Mucosa of descending colon (tissue), 3 donors: ENCODE results near the gene KAZN. TPM values are rescaled to one million over a fixed set of nuclear protein-coding genes. Genes with fewer than 3 reads are reported as not detected.

Source experiments
- ATAC-seq: fragments of 200-7000 bp; cut with Tn5 transposase; one replicate; pipeline ENCODE4 v1.9.1; 2020; ENCODE audit warnings: mild to moderate bottlenecking, moderate library complexity
- DNase-seq, 3 donors: peaks; one replicate each; pipeline ENCODE4 v3.0.0-alpha.2; 2020
- H3K36me3 ChIP-seq: fragments of 200-600 bp; one replicate; pipeline ENCODE4 v1.8.0; 2021; ENCODE audit warnings: low read depth, mild to moderate bottlenecking
- H3K4me1 ChIP-seq: fragments of 200-600 bp; one replicate; pipeline ENCODE4 v1.8.0; 2021; ENCODE audit warnings: low read depth, mild to moderate bottlenecking
- H3K4me3 ChIP-seq: fragments of 200-600 bp; one replicate; pipeline ENCODE4 v1.8.0; 2021; ENCODE audit warnings: mild to moderate bottlenecking
- H3K9me3 ChIP-seq: fragments of 200-600 bp; one replicate; pipeline ENCODE4 v1.8.0; 2021; ENCODE audit warnings: mild to moderate bottlenecking
- intact Hi-C, 2 donors: fragments of 100-400 bp; cut with DNase I in 1 of 2; cut with micrococcal nuclease in 1 of 2; formaldehyde crosslinking; loops; one replicate each; pipeline versions ENCODE4 v1.11.0 to v1.11.1; 2022; cut with DNase I, micrococcal nuclease
- total RNA-seq, 3 donors: library from RNA; stranded (reverse); fragmentation: NEBNext Ultra II Directional in 2 of 3; extraction: Animal tissue kit (Norgen Biotek cat#: 25700) in 2 of 3; gene quantifications; one replicate each; pipeline versions ENCODE4 v1.2.1 to v1.2.4, GENCODE V29; 2021 to 2023
- TF ChIP-seq, protein P1 (sequence below): fragments of 200-600 bp; IDR thresholded peaks from one replicate; pipeline ENCODE4 v1.8.0; 2022; ENCODE audit warnings: antibody characterized with exemption, mild to moderate bottlenecking
- donor health status: DM: no; HTN: no; CAD: no; lungs with moderate emphysema.
- donor health status: DM: no; HTN: no; CAD: no.
- donor health status: DM: no; HTN: yes; CAD: no.

Gene KAZN
- total RNA-seq, 3 donors from 2014 or later: 9.7 to 21.9 (median 15.8) TPM

DNA sequence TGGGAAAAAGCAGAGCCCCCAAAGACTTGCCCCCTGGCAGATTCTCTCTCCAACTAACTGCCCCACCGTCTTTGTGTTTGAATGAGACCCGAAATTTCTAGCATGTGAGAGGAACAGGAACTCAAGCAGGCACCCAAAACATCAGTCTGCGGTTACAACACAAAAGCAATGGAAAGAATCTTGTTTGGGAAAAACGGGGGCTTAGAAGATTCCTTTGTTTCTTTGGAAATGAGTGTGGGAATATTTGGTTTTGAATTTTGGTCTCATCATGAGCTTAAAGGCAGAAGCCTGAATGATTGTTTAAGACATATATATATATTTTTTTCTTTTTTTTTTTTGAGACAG is 366.2 kb downstream of the KAZN start:
- ATAC-seq (no peak), DNase-seq (no peak)
- TF ChIP-seq, protein P1, sequence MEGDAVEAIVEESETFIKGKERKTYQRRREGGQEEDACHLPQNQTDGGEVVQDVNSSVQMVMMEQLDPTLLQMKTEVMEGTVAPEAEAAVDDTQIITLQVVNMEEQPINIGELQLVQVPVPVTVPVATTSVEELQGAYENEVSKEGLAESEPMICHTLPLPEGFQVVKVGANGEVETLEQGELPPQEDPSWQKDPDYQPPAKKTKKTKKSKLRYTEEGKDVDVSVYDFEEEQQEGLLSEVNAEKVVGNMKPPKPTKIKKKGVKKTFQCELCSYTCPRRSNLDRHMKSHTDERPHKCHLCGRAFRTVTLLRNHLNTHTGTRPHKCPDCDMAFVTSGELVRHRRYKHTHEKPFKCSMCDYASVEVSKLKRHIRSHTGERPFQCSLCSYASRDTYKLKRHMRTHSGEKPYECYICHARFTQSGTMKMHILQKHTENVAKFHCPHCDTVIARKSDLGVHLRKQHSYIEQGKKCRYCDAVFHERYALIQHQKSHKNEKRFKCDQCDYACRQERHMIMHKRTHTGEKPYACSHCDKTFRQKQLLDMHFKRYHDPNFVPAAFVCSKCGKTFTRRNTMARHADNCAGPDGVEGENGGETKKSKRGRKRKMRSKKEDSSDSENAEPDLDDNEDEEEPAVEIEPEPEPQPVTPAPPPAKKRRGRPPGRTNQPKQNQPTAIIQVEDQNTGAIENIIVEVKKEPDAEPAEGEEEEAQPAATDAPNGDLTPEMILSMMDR: no peak
- Histone ChIP-seq H3K4me3 (no peak overlapping the region), H3K36me3 (no peaks in the 10 kb centered on the region), H3K9me3 (no peaks in the 10 kb centered on the region), H3K4me1 (no peaks in the 10 kb centered on the region)
- intact Hi-C loops: no loop called here

DNA sequence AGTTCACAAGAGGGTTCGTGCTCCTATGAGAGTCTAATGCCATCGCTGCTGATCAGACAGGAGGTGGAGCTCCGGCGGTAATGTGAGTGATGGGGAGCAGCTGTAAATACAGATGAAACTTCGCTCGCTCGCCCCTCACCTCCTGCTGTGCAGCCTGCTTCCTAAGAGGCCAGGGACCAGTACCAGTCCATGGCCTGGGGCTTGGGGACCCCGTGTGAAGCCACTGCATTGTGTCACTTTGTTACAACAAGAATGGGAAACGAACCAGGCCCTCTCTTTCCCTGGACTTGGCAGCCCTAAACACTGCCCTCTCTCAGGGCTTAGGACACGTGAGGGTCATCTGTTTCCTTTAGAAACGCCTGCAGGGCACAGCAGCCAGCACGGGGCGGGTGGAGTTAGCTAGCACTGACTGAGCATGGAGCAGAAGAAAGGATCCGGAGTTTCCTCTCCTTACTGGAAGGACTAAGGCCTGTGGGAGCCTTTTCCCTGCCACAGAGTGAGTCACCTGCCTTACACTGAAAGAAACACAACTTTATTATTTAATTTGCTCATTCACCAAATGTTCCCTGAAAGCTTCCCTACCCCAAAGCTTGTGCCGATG is 369.9 kb downstream of the KAZN start:
- Histone ChIP-seq H3K36me3 (no peaks in the 10 kb centered on the region), H3K9me3 (no peaks in the 10 kb centered on the region), H3K4me1 (no peaks in the 10 kb centered on the region), H3K4me3 (no peak overlapping the region)
- TF ChIP-seq, protein P1: no peak
- intact Hi-C loops: no loop called here
- no peak for DNase-seq
- peak; percentile 54 for ATAC-seq

DNA sequence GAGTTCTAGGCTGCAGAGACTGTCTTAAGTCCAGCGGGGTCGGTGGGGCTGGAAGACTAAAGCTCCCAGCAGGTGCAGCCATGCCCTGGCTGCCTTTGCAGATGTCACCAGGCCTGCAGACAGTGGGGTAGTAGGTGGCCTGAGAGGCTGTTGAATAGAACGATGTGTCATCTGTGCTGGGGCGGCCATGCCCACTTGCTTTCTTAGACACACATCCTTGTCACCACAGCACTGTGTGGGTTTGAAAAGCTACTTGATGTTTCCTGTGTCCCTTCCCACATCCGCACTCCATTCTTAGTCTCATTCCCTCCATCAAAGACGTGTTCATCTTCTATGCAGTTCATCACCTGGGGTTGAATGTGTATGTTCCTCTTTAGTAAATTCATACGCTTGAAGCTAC is 370.5 kb downstream of the KAZN start:
- Histone ChIP-seq H3K9me3 (peaks cover 2% of the 10 kb centered on the region), H3K4me1 (no peaks in the 10 kb centered on the region), H3K4me3 (no peak overlapping the region), H3K36me3 (no peaks in the 10 kb centered on the region)
- no peak for DNase-seq
- TF ChIP-seq, protein P1: no peak
- ATAC-seq: peak; percentile 11
- intact Hi-C loops: no loop called here

DNA sequence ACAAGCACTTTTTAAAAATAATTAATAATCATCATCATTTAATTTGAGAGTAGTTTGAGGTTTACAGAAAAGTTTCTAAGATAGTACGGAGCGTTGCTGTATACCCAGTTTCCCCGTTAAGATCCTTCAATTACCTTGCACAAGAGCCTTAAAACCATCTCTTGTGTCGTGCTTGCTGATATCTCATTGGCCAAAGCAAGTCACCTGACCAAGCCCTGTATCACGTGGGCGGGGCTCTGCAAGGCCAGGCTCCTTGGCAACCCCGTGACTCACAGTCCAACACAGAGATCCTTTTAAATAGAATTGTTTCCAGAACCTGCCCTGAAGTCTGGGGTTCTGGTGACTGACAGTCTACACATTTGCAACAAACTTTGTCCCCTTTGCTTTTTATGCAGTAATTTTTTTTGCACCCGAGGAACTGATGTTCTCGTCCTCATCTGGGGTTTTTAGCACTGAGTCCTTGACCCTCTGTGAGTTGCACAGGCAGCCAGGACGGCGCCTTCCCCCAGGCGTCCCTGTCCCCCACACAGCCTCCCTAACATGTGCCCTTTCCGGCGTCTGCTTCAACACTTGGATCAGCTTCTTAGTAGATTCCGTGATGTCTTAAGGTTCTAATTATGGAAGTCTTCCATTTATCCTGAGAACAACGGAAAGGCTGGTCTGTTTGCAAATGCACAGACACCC is 371.8 kb downstream of the KAZN start:
- intact Hi-C loops: no loop called here
- peak in 2 of 3 donors; percentile 37 for DNase-seq
- Histone ChIP-seq H3K36me3 (no peaks in the 10 kb centered on the region), H3K4me3 (no peak overlapping the region), H3K9me3 (peaks cover 3% of the 10 kb centered on the region), H3K4me1 (no peaks in the 10 kb centered on the region)
- peak; percentile 71 for ATAC-seq
- TF ChIP-seq, protein P1: no peak

GRCh38 chr1:14970799-14971141 is 372.3 kb downstream of the KAZN start:
- peaks cover 3% of the 10 kb centered on the region for H3K9me3 ChIP-seq
- H3K36me3 ChIP-seq: no peaks in the 10 kb centered on the region
- no peak for ATAC-seq
- intact Hi-C loops: no loop called here
- no peak overlapping the region for H3K4me3 ChIP-seq
- no peaks in the 10 kb centered on the region for H3K4me1 ChIP-seq
- no peak for DNase-seq
- TF ChIP-seq, protein P1: no peak
